Activated B cell treated with CpG ODN at 0.5 μM for 24 hours (primary cell): Measurements from ENCODE around the gene ZNF500. TPM values are rescaled to one million over a fixed set of nuclear protein-coding genes. Genes with fewer than 3 reads are reported as not detected.

ENCODE experiments used
- ATAC-seq: fragments of 200-7000 bp; cut with Tn5 transposase; one replicate; pipeline ENCODE4 v1.10.0; 2021; ENCODE audit warnings: low read depth, mild to moderate bottlenecking, moderate library complexity
- CTCF ChIA-PET: fragments of 350-600 bp; sonication (Branson Sonifier 250); formaldehyde crosslinking; loops from one replicate; lab custom pipeline; 2021; ENCODE audit warnings: antibody characterized with exemption; lab: Charles Lee
- POLR2A ChIA-PET: fragments of 350-600 bp; sonication (Branson Sonifier 250); formaldehyde crosslinking; loops from one replicate; lab custom pipeline; 2021; ENCODE audit warnings: antibody characterized with exemption; lab: Charles Lee
- DNase-seq: peaks from one replicate; pipeline ENCODE4 v3.0.0; 2022
- H3K27ac Mint-ChIP-seq: one replicate; pipeline ENCODE4 v1.8.0; 2020; ENCODE audit warnings: mixed read lengths
- H3K27me3 Mint-ChIP-seq: one replicate; pipeline ENCODE4 v1.8.0; 2021; ENCODE audit warnings: mixed read lengths
- H3K36me3 Mint-ChIP-seq: one replicate; pipeline ENCODE4 v1.8.0; 2021; ENCODE audit warnings: low read depth, mixed read lengths
- H3K4me1 Mint-ChIP-seq: one replicate; pipeline ENCODE4 v1.8.0; 2021; ENCODE audit warnings: mixed read lengths
- H3K4me3 Mint-ChIP-seq: one replicate; pipeline ENCODE4 v1.8.0; 2020; ENCODE audit warnings: mild to moderate bottlenecking, mixed read lengths
- H3K9me3 Mint-ChIP-seq: one replicate; pipeline ENCODE4 v1.8.0; 2020; ENCODE audit warnings: mixed read lengths
- CTCF ChIP-seq: fragments of 200-600 bp; IDR thresholded peaks from one replicate; pipeline ENCODE4 v1.8.0; 2022; ENCODE audit warnings: antibody characterized with exemption, mild to moderate bottlenecking
- intact Hi-C: fragments of 100-400 bp; cut with micrococcal nuclease; formaldehyde crosslinking; loops from one replicate; pipeline ENCODE4 v1.15.1; 2024
- total RNA-seq: library from RNA; stranded (reverse); gene quantifications from 2 replicates; pipeline ENCODE4 v1.2.3, GENCODE V29; 2022

ZNF500 gene
- total RNA-seq, 1 donor from 2014 or later = 19.1 TPM

- ATAC-seq (no peak), DNase-seq (no peak)
- no peaks in the 10 kb centered on the region for H3K9me3 Mint-ChIP-seq
- ChIA-PET POLR2A (no interaction called here), CTCF (no interaction called here)
- H3K27me3 Mint-ChIP-seq = no peaks in the 10 kb centered on the region
- no peak overlapping the region for H3K4me3 Mint-ChIP-seq
- H3K36me3 Mint-ChIP-seq = peaks cover 78% of the 10 kb centered on the region
- intact Hi-C loops = no loop called here
- no peak for TF ChIP-seq CTCF
- no peaks in the 10 kb centered on the region for H3K4me1 Mint-ChIP-seq
- H3K27ac Mint-ChIP-seq = no peak overlapping the region
Observed at GRCh38 chr16:4811773-4812172, 44.8 kb upstream of the ZNF500 start.

- no peak overlapping the region for H3K27ac Mint-ChIP-seq
- no peak for ATAC-seq
- no peaks in the 10 kb centered on the region for H3K4me1 Mint-ChIP-seq
- ChIA-PET CTCF (no interaction called here), POLR2A (no interaction called here)
- intact Hi-C loops = no loop called here
- H3K4me3 Mint-ChIP-seq = no peak overlapping the region
- no peaks in the 10 kb centered on the region for H3K9me3 Mint-ChIP-seq
- no peaks in the 10 kb centered on the region for H3K27me3 Mint-ChIP-seq
- DNase-seq = no peak
- peaks cover 75% of the 10 kb centered on the region for H3K36me3 Mint-ChIP-seq
- TF ChIP-seq CTCF = no peak
Observed at GRCh38 chr16:4811242-4811641, 44.3 kb upstream of the ZNF500 start.

GRCh38 chr16:4806280-4806679, 39.3 kb upstream of the ZNF500 start:
- ChIA-PET CTCF (no interaction called here), POLR2A (no interaction called here)
- Mint-ChIP-seq H3K36me3 (peaks cover 50% of the 10 kb centered on the region), H3K9me3 (no peaks in the 10 kb centered on the region), H3K27me3 (no peaks in the 10 kb centered on the region), H3K27ac (no peak overlapping the region), H3K4me1 (peaks cover 14% of the 10 kb centered on the region), H3K4me3 (no peak overlapping the region)
- TF ChIP-seq CTCF = no peak
- intact Hi-C loops = no loop called here
- ATAC-seq = no peak
- DNase-seq = no peak

GRCh38 chr16:4805231-4805630, 38.3 kb upstream of the ZNF500 start:
- peaks cover 22% of the 10 kb centered on the region for H3K4me1 Mint-ChIP-seq
- no peak for ATAC-seq
- no peak overlapping the region for H3K4me3 Mint-ChIP-seq
- TF ChIP-seq CTCF = no peak
- no peaks in the 10 kb centered on the region for H3K27me3 Mint-ChIP-seq
- no peaks in the 10 kb centered on the region for H3K9me3 Mint-ChIP-seq
- peaks cover 41% of the 10 kb centered on the region for H3K36me3 Mint-ChIP-seq
- CTCF ChIA-PET = no interaction called here
- no peak for DNase-seq
- intact Hi-C loops = no loop called here
- no peak overlapping the region for H3K27ac Mint-ChIP-seq
- POLR2A ChIA-PET = interaction anchor here (0.7 kb wide), 1 partner anchor 38 kb away, joined by 3 read pairs; no protein-coding TSS in a partner anchor

GRCh38 chr16:4803898-4804762, 37.2 kb upstream of the ZNF500 start:
- Mint-ChIP-seq H3K9me3 (no peaks in the 10 kb centered on the region), H3K4me3 (peak overlapping the region; percentile 13), H3K27me3 (no peaks in the 10 kb centered on the region), H3K36me3 (peaks cover 36% of the 10 kb centered on the region), H3K4me1 (peaks cover 25% of the 10 kb centered on the region), H3K27ac (peak overlapping the region; percentile 25)
- DNase-seq = no peak
- no peak for ATAC-seq
- ChIA-PET POLR2A (interaction anchor here (2.6 kb wide), 1 partner anchor 43 kb away, joined by 15 read pairs; the partner anchor contains the start of genes GLYR1 and UBN1), CTCF (no interaction called here)
- no peak for TF ChIP-seq CTCF
- intact Hi-C loops = no loop called here
